GM18526 (cell line): ENCODE data around the gene NR2C2AP.

Experiments used
- POLR2A ChIP-seq: IDR thresholded peaks from 3 replicates; pipeline ENCODE4 v1.6.1; 2011; ENCODE audit not compliant: insufficient read length; ENCODE audit errors: extremely low read depth

The NR2C2AP gene

DNA sequence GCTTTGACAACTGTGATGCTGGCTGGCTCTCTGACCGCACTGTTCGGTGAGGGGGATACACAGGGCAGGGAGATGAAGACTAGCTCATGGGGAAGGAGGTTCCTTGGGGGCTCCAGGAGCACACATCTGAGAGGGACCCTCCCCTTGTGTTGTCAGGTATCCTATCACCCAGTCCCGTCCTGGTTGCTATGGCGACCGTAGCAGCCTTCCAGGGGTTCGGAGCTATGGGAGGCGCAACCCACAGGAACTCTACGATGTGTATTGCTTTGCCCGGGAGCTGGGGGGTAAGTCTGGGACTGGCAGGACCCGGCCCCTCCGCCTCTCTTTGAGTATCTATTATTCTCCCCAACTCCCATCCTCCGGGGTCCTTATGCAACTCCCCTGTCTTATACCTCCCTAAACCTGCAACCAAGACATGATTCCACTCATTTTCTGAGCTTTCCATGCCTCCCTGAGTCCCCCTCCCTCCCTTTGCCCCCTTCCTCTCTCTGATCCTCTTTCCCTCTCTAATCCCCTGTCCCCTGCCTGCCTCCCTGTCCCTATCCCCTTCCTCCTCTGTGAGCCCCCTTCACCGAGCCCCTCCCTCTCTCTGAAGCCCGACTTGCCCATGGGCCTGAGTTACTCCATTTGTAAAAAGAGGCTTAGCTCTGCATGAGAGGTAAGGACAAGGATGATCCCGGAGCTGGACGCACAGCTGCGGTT is 21.1 kb upstream of the NR2C2AP start:
- TF ChIP-seq POLR2A = no peak

DNA sequence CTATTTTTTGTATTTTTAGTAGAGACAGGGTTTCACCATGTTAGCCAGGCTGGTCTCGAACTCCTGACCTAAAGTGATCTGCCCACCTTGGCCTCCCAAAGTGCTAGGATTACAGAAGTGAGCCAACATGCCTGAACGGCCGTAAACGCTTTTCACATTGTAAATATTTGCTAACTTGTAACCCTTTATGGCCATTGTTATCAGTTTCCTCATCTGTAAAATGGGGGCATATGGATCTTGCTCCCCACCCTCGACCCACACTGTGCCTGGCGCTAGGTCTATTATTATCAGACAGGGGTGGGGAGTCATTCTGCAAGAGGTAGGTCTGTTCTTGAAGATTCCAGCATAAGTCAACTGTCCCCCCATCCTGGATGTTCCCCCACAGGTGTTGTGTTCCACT is 20.4 kb upstream of the NR2C2AP start:
- TF ChIP-seq POLR2A = no peak

GRCh38 chr19:19223060-19223459 is 19.8 kb upstream of the NR2C2AP start:
- no peak for TF ChIP-seq POLR2A

DNA sequence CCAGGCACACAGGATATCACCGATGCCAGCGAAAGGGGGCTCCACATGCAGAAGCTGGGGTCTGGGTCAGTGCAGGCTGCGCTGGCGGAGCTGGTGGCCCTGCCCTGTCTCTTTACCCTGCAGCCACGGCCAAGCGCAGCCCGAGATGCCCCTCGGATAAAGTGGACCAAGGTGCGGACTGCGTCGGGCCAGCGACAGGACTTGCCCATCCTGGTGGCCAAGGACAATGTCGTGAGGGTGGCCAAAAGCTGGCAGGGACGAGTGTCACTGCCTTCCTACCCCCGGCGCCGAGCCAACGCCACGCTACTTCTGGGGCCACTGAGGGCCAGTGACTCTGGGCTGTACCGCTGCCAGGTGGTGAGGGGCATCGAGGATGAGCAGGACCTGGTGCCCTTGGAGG is 15.7 kb upstream of the NR2C2AP start:
- no peak for TF ChIP-seq POLR2A

DNA sequence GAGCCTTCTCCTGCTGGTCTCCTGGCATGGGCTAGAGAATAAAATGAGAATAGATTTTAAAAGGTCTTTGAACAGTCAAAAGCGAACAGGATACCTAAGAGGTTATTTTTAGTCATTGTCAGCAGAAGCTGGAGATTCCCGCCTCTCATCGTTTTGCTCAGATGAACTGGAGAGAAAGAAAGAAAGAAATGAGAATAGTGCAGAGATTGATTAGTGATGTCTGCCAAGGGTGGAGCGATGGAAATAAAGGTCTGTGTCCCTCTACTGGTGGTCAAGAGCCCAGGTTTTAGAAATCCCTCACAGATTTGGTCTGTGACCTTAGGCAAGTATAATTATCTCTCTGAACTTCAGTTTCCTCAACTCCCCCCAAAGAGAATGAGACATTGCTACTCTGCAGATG is 13.9 kb upstream of the NR2C2AP start:
- TF ChIP-seq POLR2A = no peak

DNA sequence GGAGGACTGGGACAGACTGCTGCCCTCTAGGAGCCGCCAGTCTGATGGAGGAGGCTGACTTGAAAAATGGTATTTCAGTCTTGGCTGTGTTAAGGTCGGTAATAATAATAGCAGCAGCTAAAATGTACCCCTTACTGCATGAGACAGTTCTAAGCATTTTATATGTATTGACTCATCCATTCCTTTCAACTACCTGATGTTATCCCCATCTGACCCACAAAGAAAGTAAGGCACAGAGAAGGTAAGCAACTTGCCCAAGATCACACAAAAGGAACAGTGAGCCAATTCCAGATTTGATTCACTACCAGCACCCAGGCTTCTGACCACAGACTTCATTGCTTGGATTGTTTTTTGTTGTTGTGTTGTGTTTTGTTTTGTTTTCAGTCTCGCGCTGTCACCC is 12.6 kb upstream of the NR2C2AP start:
- TF ChIP-seq POLR2A = no peak

GRCh38 chr19:19214892-19215291 is 11.7 kb upstream of the NR2C2AP start:
- no peak for TF ChIP-seq POLR2A

- no peak for TF ChIP-seq POLR2A
Observed at GRCh38 chr19:19214159-19214490, 10.9 kb upstream of the NR2C2AP start.

DNA sequence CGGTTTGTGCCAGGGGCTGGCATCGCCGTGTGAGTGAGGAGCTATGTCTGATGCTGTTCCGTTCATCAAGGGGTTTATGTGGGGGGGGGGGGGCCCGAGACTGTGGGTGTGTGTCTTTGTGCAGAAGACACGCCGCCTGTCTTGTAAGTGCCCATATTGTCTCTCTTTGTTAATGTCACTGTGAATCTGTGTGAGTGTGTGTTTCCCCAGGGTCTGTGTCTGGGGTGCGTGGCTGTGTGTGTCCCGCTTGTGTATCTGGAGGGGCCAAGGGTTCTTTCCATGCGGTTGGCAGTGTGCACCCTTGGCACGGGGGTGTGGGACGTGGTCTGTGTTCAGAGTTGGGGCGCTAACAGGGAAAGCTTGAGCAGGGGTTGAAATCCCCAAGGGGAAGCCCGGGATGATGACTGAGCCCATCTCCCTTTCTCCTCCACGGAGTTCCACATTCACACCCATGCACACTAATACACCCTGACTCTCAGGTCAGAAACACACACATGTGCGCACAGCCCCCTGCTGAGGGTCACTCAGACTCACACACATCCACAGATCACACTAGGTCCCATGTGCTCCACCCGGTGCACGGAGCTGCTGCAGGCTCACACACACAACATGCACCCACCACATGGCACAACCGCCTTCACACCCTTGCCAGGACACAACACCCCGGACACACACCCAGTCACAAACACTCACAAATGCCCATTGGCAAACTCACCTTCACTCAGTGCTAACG is 10.4 kb upstream of the NR2C2AP start:
- no peak for TF ChIP-seq POLR2A

GRCh38 chr19:19212916-19213315 is 9.7 kb upstream of the NR2C2AP start:
- TF ChIP-seq POLR2A = no peak

GRCh38 chr19:19211499-19212420 is 8.5 kb upstream of the NR2C2AP start, which contains the start of gene NCAN:
Gene NCAN (plus strand): TSS chr19:19211958. CDS start chr19:19216954, 4,996 bp downstream.
- TF ChIP-seq POLR2A = no peak

DNA sequence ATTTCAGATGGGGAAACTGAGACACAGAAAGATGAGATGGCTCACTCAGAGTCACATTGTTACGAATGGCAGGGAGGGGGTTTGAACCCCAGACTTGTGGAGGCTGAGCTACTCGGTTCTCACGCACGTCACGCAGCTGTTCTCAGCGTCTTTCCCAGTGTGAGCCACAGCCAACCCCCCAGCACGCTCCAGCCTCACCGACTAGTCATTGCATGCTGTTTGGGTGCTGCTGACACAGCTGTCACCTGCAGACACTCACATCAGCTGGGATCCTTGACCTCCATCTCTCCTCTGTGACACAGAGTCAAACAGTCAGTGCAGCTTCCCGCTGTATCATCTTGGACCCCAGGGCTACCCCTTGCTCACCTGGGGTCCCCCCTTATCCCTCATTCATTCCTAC is 6.2 kb upstream of the NR2C2AP start:
- no peak for TF ChIP-seq POLR2A

GRCh38 chr19:19207637-19208572 is 4.7 kb upstream of the NR2C2AP start:
- no peak for TF ChIP-seq POLR2A

- TF ChIP-seq POLR2A = no peak
Observed at GRCh38 chr19:19206938-19207337, 3.7 kb upstream of the NR2C2AP start.
